GM12878 (cell line): ENCODE results near the gene TSHZ2. TPM values are rescaled to one million over a fixed set of nuclear protein-coding genes. Genes with fewer than 3 reads are reported as not detected.

Experiments used
- ATAC-seq: fragments of 200-7000 bp; cut with Tn5 transposase; 3 replicates; pipeline ENCODE4 v1.9.1; 2020; ENCODE audit warnings: mild to moderate bottlenecking, moderate library complexity
- BruUV-seq: library from RNA; stranded (reverse); fragments of 400-500 nt; replicated peaks from 2 replicates; lab custom pipeline; 2021; lab: Mats Ljungman, UMichigan
- CTCF ChIA-PET: fragments of 300-600 bp; sonication (Branson Sonifier 250); formaldehyde crosslinking; extraction: SDS; loops from one replicate; lab custom pipeline; 2021; ENCODE audit warnings: inconsistent platforms; lab: Yijun Ruan, JAX
- POLR2A ChIA-PET: fragments of 350-600 bp; formaldehyde crosslinking; extraction: SDS; loops from one replicate; lab custom pipeline; 2021; ENCODE audit warnings: inconsistent platforms; lab: Charles Lee
- RAD21 ChIA-PET: fragments of 300-600 bp; sonication (Branson Sonifier 250); formaldehyde crosslinking; loops from one replicate; lab custom pipeline; 2023; ENCODE audit warnings: antibody characterized with exemption; ENCODE audit not compliant: unreplicated experiment; lab: Charles Lee
- SMC1A ChIA-PET: fragments of 300-600 bp; sonication (Branson Sonifier 250); formaldehyde crosslinking; loops from one replicate; lab custom pipeline; 2023; ENCODE audit not compliant: unreplicated experiment, uncharacterized antibody; lab: Charles Lee
- DNase-seq: peaks from one replicate; pipeline ENCODE4 v3.0.0-alpha.2; 2011; ENCODE audit warnings: low read depth, low spot score
- FAIRE-seq: peaks from 3 replicates; lab custom pipeline; 2011; peaks lifted over from hg19 to GRCh38; lab: Jason Lieb, UNC
- H2AFZ ChIP-seq: 2 replicates; pipeline ENCODE4 v1.6.0; 2011; ENCODE audit warnings: low read depth, low read length, control low read depth; ENCODE audit not compliant: control insufficient read depth
- H3K27ac ChIP-seq: 2 replicates; pipeline ENCODE4 v1.5.1; 2011; ENCODE audit warnings: control low read depth; ENCODE audit not compliant: control insufficient read depth, insufficient read depth
- H3K27me3 ChIP-seq, 2 experiments: replicated peaks in 1 of 2; 2 replicates each; pipeline versions ENCODE4 v1.6.0 to v1.6.1; 2011; ENCODE audit warnings: low read length in 1 of 2; ENCODE audit not compliant: control insufficient read depth in 2 of 2, insufficient read depth in 2 of 2
- H3K36me3 ChIP-seq, 2 experiments: 2 replicates each; pipeline ENCODE4 v1.5.1; 2011; ENCODE audit warnings: low read length in 1 of 2; ENCODE audit not compliant: control insufficient read depth in 2 of 2, insufficient read depth in 2 of 2
- H3K4me1 ChIP-seq: 2 replicates; pipeline ENCODE4 v1.6.1; 2011; ENCODE audit warnings: mild to moderate bottlenecking, low read length, moderate library complexity, mixed read lengths; ENCODE audit not compliant: control insufficient read depth, insufficient read depth
- H3K4me2 ChIP-seq: 2 replicates; pipeline ENCODE4 v1.6.0; 2011; ENCODE audit warnings: control low read depth; ENCODE audit not compliant: control insufficient read depth, insufficient read depth
- H3K4me3 ChIP-seq: fragments of 200-600 bp; sonication (generic); 2 replicates; pipeline ENCODE4 v1.5.1; 2016
- H3K79me2 ChIP-seq: 2 replicates; pipeline ENCODE4 v1.6.0; 2011; ENCODE audit warnings: low read length; ENCODE audit not compliant: control insufficient read depth, insufficient read depth
- H3K9ac ChIP-seq: 2 replicates; pipeline ENCODE4 v1.8.0; 2011; ENCODE audit warnings: low read length, control low read depth, mixed read lengths; ENCODE audit not compliant: control insufficient read depth, insufficient read depth
- H3K9me3 ChIP-seq: replicated peaks from 3 replicates; pipeline ENCODE4 v1.5.1; 2011; ENCODE audit warnings: mild to moderate bottlenecking, low read length; ENCODE audit not compliant: control insufficient read depth, insufficient read depth
- H4K20me1 ChIP-seq: 2 replicates; pipeline ENCODE4 v1.6.0; 2011; ENCODE audit not compliant: control insufficient read depth, insufficient read depth
- E2F4 ChIP-seq: IDR thresholded peaks from 2 replicates; pipeline ENCODE4 v1.6.1; 2012; ENCODE audit warnings: low read depth, low read length, improper control_type of control experiment
- WGBS: methylation state at CpG from one replicate; pipeline ENCODE4 v1.1.6; 2016; ENCODE audit warnings: low lambda C conversion rate; ENCODE audit not compliant: insufficient replicate concordance, insufficient coverage; ENCODE audit errors: missing lambda C conversion rate; 5-methylcytosine and 5-hydroxymethylcytosine counted together
- in situ Hi-C: fragments of 300-500 bp; cut with MboI; formaldehyde crosslinking; loops from 9 replicates; pipeline ENCODE4 v1.14.3; 2018; ENCODE audit warnings: mixed read lengths
- intact Hi-C: fragments of 100-400 bp; cut with micrococcal nuclease; formaldehyde crosslinking; loops from one replicate; pipeline ENCODE4 v1.14.2; 2022; ENCODE audit not compliant: unreplicated experiment
- polyA plus RNA-seq, 11 experiments: library from polyadenylated mRNA; depleted of rRNA in 4 of 11; unstranded in 6 of 11; stranded (reverse) in 5 of 11; fragments of >200 nt; fragmentation: Nextera tagmentation in 4 of 11; fragmentation: Illumina TruSeq in 1 of 11; extraction: Ambion mirVana in 4 of 11; extraction: Trizol in 1 of 11; gene quantifications; 1 replicate in 1 of 11; 2 replicates in 10 of 11; pipeline versions ENCODE4 v1.2.1 to v1.2.3, GENCODE V29; 2011 to 2016; ENCODE audit warnings: inconsistent platforms in 2 of 11, missing spikeins in 2 of 11, low read depth in 1 of 11
- total RNA-seq, 4 experiments: library from RNA; depleted of rRNA in 3 of 4; stranded (reverse); fragments of >200 nt in 3 of 4; fragmentation: Illumina TruSeq in 1 of 4; extraction: Trizol in 1 of 4; gene quantifications; 2 replicates each; pipeline versions ENCODE4 v1.2.1 to v1.2.3, GENCODE V29; 2013 to 2021

The TSHZ2 gene
- total and polyA plus RNA-seq, 10 of the 15 experiments (the other 5 are each of a cell fraction or from before 2014, with no cell fraction given) = 0.01 to 0.86 (median 0.13) TPM; not detected in 2

GRCh38 chr20:53141201-53142050 is 169.3 kb downstream of the TSHZ2 start:
- intact Hi-C loops = no loop called here
- no peak for FAIRE-seq
- SMC1A ChIA-PET = no interaction called here

More at GRCh38 chr20:53141201-53142050, 169.3 kb downstream of the TSHZ2 start:
- ChIA-PET POLR2A (interaction anchor here (0.5 to 0.8 kb wide), 2 partner anchors 13 to 133 kb away, joined by 5 read pairs; no protein-coding TSS in a partner anchor), RAD21 (no interaction called here)
- no peak for ATAC-seq
- Histone ChIP-seq H3K4me1 (peaks cover 3% of the 10 kb centered on the region; the same call in 1 of the 2 replicates), H3K9me3 (no peaks in the 10 kb centered on the region), H3K27ac (no peak overlapping the region), H2AFZ (no peak overlapping the region), H3K9ac (no peak overlapping the region), H3K36me3 (no peaks in the 10 kb centered on the region)
- DNase-seq = no peak
- in situ Hi-C loops = no loop called here
- no TSS peak for BruUV-seq
- no peak for TF ChIP-seq E2F4
- TF ChIP-seq, all 136 proteins: peak for 0
- Histone ChIP-seq H3K27me3 (no peaks in the 10 kb centered on the region), H3K4me3 (no peak overlapping the region), H3K4me2 (no peak overlapping the region), H4K20me1 (no peaks in the 10 kb centered on the region), H3K79me2 (no peaks in the 10 kb centered on the region)
- 67% methylated on average over 11 of the region's 11 CpGs for WGBS
- CTCF ChIA-PET = no interaction called here
